GM18868 (cell line): ENCODE measurements around the gene CHRNE.

ENCODE experiments used
- ATAC-seq: cut with Tn5 transposase; IDR thresholded peaks from one replicate; pipeline ENCODE4 v1.9.1; 2021; ENCODE audit warnings: mild to moderate bottlenecking, moderate library complexity; ENCODE audit not compliant: unreplicated experiment

The CHRNE gene

GRCh38 chr17:4903051-4903818 is at the start of gene CHRNE:
TSS of gene CHRNE (minus strand) at chr17:4903098. CDS start at chr17:4903063, 35 bp downstream.
- no peak for ATAC-seq

GRCh38 chr17:4951486-4951885 is 48.6 kb upstream of the CHRNE start:
- no peak for ATAC-seq

- no peak for ATAC-seq
These were observed 47.9 kb upstream of the CHRNE start, which contains the start of gene ENO3 for GRCh38 chr17:4950746-4951204. TSS of gene ENO3 (plus strand) at chr17:4951119. CDS start at chr17:4951830, 711 bp downstream.

GRCh38 chr17:4950075-4950745 is 47.3 kb upstream of the CHRNE start:
- no peak for ATAC-seq

- ATAC-seq: peak; percentile 21
These were observed 46.6 kb upstream of the CHRNE start for GRCh38 chr17:4949321-4950074.

GRCh38 chr17:4948931-4949320 is 46.0 kb upstream of the CHRNE start:
- peak; percentile 32 for ATAC-seq

GRCh38 chr17:4948166-4948930 is 45.5 kb upstream of the CHRNE start, which contains the start of gene PFN1:
TSS of gene PFN1 (minus strand) at chr17:4948530. CDS start at chr17:4948394, 136 bp downstream.
- no peak for ATAC-seq

- no peak for ATAC-seq
These were observed 44.7 kb upstream of the CHRNE start for GRCh38 chr17:4947411-4948165.

GRCh38 chr17:4947010-4947410 is 44.1 kb upstream of the CHRNE start:
- ATAC-seq: no peak

GRCh38 chr17:4946312-4946976 is 43.5 kb upstream of the CHRNE start:
- no peak for ATAC-seq

GRCh38 chr17:4945944-4946280 is 43.0 kb upstream of the CHRNE start:
- ATAC-seq: no peak

GRCh38 chr17:4945176-4945943 is 42.5 kb upstream of the CHRNE start:
- peak; percentile 29 for ATAC-seq

- ATAC-seq: no peak
These were observed 41.8 kb upstream of the CHRNE start for GRCh38 chr17:4944554-4945175.

GRCh38 chr17:4944163-4944553 is 41.3 kb upstream of the CHRNE start:
- no peak for ATAC-seq

GRCh38 chr17:4942760-4943508 is 40.0 kb upstream of the CHRNE start:
- ATAC-seq: no peak

GRCh38 chr17:4941319-4941610 is 38.4 kb upstream of the CHRNE start:
- ATAC-seq: no peak

- no peak for ATAC-seq
These were observed 37.8 kb upstream of the CHRNE start for GRCh38 chr17:4940555-4941318.
